Vagina (tissue), 2 donors: ENCODE measurements around the gene HOXD11.

ENCODE experiments used
- POLR2A ChIP-seq, 2 donors: fragments of 450-650 bp; IDR thresholded peaks; one replicate each; pipeline ENCODE4 v1.6.1; 2017; ENCODE audit warnings: antibody characterized with exemption in 2 of 2, mild to moderate bottlenecking in 2 of 2, moderate library complexity in 2 of 2
- POLR2AphosphoS5 ChIP-seq, 2 donors: sonication (generic); formaldehyde crosslinking; IDR thresholded peaks; one replicate each; pipeline ENCODE4 v1.9.0; 2017; ENCODE audit warnings: antibody characterized with exemption in 2 of 2, mild to moderate bottlenecking in 2 of 2, low read depth in 1 of 2; ENCODE audit not compliant: insufficient read depth in 1 of 2
- TF ChIP-seq, protein P1 (sequence below), 3 experiments: fragments of 450-650 bp in 2 of 3; fragments of 200-600 bp in 1 of 3; sonication (generic) in 1 of 3; IDR thresholded peaks; one replicate each; pipeline ENCODE4 v1.5.1; 2017 to 2019; ENCODE audit warnings: antibody characterized with exemption in 3 of 3, mild to moderate bottlenecking in 2 of 3, moderate library complexity in 2 of 3

DNA sequence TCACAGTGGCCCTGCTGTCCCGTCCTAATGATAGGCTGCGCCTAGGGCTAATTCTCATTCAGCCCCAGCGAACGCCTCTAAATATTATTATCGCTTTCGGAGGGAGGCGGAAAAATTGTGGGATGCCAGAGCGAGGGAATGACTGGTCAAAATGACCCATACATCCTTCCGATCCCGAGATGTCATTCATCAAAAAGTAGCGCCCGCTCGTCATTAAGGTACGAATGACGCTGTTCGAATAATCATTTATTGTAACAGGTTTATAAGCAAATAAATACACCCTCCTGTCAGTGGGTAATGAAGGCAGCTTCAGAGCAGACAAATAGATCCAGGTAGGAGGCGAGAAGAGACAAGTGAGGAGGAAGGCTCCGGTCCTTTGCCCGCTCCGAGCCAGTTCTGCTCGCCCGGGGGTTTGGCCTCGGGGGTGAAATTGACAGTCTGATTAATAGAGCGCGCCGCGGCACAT lies 23.3 kb upstream of the HOXD11 start, which contains the start of gene EVX2:
- TF ChIP-seq POLR2AphosphoS5 (IDR thresholded peaks at IDR 0.05; ENCODE audit: insufficient read depth in 1 of 2, low read depth in 1 of 2) (no peak), POLR2A (IDR thresholded peaks at IDR 0.05) (no peak)
- TF ChIP-seq, protein P1, sequence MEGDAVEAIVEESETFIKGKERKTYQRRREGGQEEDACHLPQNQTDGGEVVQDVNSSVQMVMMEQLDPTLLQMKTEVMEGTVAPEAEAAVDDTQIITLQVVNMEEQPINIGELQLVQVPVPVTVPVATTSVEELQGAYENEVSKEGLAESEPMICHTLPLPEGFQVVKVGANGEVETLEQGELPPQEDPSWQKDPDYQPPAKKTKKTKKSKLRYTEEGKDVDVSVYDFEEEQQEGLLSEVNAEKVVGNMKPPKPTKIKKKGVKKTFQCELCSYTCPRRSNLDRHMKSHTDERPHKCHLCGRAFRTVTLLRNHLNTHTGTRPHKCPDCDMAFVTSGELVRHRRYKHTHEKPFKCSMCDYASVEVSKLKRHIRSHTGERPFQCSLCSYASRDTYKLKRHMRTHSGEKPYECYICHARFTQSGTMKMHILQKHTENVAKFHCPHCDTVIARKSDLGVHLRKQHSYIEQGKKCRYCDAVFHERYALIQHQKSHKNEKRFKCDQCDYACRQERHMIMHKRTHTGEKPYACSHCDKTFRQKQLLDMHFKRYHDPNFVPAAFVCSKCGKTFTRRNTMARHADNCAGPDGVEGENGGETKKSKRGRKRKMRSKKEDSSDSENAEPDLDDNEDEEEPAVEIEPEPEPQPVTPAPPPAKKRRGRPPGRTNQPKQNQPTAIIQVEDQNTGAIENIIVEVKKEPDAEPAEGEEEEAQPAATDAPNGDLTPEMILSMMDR (IDR thresholded peaks at IDR 0.05), result no peak
